Pancreas (tissue), 10 donors: ENCODE measurements around the gene SORCS2. TPM values are rescaled to one million over a fixed set of nuclear protein-coding genes. Genes with fewer than 3 reads are reported as not detected.

ENCODE experiments used
- ATAC-seq, 4 donors: fragments of 200-7000 bp; cut with Tn5 transposase; one replicate each; pipeline versions ENCODE4 v1.8.0 to v1.9.1; 2020; ENCODE audit warnings: mild to moderate bottlenecking in 4 of 4, moderate library complexity in 4 of 4
- DNase-seq, 6 donors: peaks; one replicate each; pipeline ENCODE4 v3.0.0-alpha.2; 2020
- FAIRE-seq: peaks from 2 replicates; lab custom pipeline; 2012; peaks lifted over from hg19 to GRCh38; lab: Jason Lieb, UNC
- H3K27ac ChIP-seq, 4 donors: fragments of 200-600 bp; sonication (generic); 1 replicate in 3 of 4; 2 replicates in 1 of 4; pipeline versions ENCODE4 v1.5.0 to v1.8.0; 2020
- H3K27me3 ChIP-seq, 4 donors: fragments of 200-600 bp; one replicate each; pipeline ENCODE4 v1.8.0; 2021
- H3K36me3 ChIP-seq, 3 donors: fragments of 200-600 bp; sonication (generic) in 1 of 3; one replicate each; pipeline versions ENCODE4 v1.5.0 to v1.8.0; 2020 to 2021
- H3K4me1 ChIP-seq, 3 donors: fragments of 200-600 bp; one replicate each; pipeline ENCODE4 v1.8.0; 2021
- H3K4me3 ChIP-seq, 4 donors: fragments of 200-600 bp; sonication (generic) in 2 of 4; one replicate each; pipeline versions ENCODE4 v1.5.0 to v1.8.0; 2020 to 2021
- H3K9me3 ChIP-seq, 4 donors: fragments of 200-600 bp; one replicate each; pipeline ENCODE4 v1.8.0; 2021
- CTCF ChIP-seq, 4 donors: fragments of 200-600 bp; sonication (generic) in 3 of 4; IDR thresholded peaks; one replicate each; pipeline versions ENCODE4 v1.5.0 to v1.8.0; 2021; ENCODE audit warnings: antibody characterized with exemption in 4 of 4
- WGBS, 2 donors: extraction: QIAGEN DNeasy Blood & Tissue Kit; methylation state at CpG; one replicate each; pipeline ENCODE4 v1.1.7; 2013; 5-methylcytosine and 5-hydroxymethylcytosine counted together
- intact Hi-C, 3 donors: fragments of 100-400 bp; cut with DNase I; formaldehyde crosslinking; loops; one replicate each; pipeline versions ENCODE4 v1.11.1 to v1.14.2; 2022
- polyA plus RNA-seq, 2 donors: library from polyadenylated mRNA; stranded (reverse); fragments of 200-250 nt; gene quantifications; one replicate each; pipeline ENCODE4 v1.2.3, GENCODE V29; 2013
- total RNA-seq, 6 donors: library from RNA; stranded (reverse); fragmentation: NEBNext Ultra II Directional in 4 of 6; extraction: Animal tissue kit (Norgen Biotek cat#: 25700) in 4 of 6; gene quantifications; one replicate each; pipeline versions ENCODE4 v1.2.1 to v1.2.4, GENCODE V29; 2021 to 2023
- donor health status: healthy with polysubstance abuse.
- donor health status: DM: no; HTN: no; CAD: no; lungs with moderate emphysema.
- donor health status: DM: no; HTN: no; CAD: no.
- donor health status: control.
- donor health status: control.
- donor health status: Bipolar disorder and iron deficiency.
- donor health status: DM: yes; HTN: yes; CAD: no.
- donor health status: DM: no; HTN: no; CAD: no.
- donor health status: DM: no; HTN: no; CAD: no.
- donor health status: DM: yes; HTN: yes; CAD: no.

SORCS2 gene
- total and polyA plus RNA-seq, 8 donors = 0.14 to 1.7 (median 0.42) TPM

- Histone ChIP-seq H3K9me3 (no peaks in the 10 kb centered on the region), H3K36me3 (no peaks in the 10 kb centered on the region), H3K27me3 (peaks cover 0 to 6% (median 3%) of the 10 kb centered on the region in 4 donors), H3K4me3 (no peak overlapping the region), H3K4me1 (no peaks in the 10 kb centered on the region), H3K27ac (no peak overlapping the region)
- intact Hi-C loops = loop anchor here in 1 of 3 donors (10.0 kb wide), 1 partner anchor 520 kb away; the partner anchor contains the start of gene SORCS2
- no peak for TF ChIP-seq CTCF (IDR thresholded peaks at IDR 0.05)
- DNase-seq = no peak
- no peak for ATAC-seq
- no peak for FAIRE-seq
- WGBS, 2 donors = 90 to 92% methylated on average over 1 of the region's 1 CpG
Observed at GRCh38 chr4:7714738-7715137, 522.4 kb downstream of the SORCS2 start.

DNA sequence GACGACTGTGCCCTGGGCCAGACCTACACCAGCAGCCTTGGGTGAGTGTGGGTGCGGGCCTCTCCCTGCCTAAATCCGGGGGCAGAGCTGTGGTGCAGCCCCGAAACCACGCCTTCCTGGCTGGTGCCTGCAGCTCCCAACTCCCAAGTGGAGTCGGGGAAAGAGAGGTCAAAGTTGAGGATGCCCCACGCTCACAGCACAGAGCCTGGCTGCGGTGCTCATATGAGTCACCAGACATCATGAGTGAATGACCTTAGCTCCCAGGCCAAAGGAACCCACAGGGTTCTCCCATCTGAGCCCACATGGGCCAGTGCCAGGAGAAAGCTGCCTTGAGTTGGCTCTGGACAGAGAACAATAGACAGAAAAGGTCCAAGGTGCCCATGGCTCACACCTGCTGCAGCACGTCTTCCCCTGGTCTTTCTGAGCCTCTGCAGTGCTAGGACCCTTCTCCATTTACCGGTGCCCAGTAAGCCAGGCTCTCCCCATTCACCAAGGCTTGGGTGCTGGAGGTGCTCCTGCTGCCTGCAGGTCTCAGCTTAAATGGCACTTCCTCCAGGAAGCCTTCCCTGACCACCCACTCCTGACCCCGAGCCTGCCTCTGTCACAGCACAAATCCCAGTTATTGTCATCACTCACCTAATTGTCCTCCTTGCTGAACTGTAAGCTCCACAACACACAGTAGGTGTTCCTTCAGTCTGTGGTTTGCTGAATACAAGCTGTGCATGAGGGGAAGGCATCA, 523.1 kb downstream of the SORCS2 start:
- intact Hi-C loops = loop anchor here in 1 of 3 donors (10.0 kb wide), 1 partner anchor 521 kb away; the partner anchor contains the start of gene SORCS2
- Histone ChIP-seq H3K9me3 (no peaks in the 10 kb centered on the region), H3K4me1 (no peaks in the 10 kb centered on the region), H3K4me3 (no peak overlapping the region), H3K36me3 (no peaks in the 10 kb centered on the region), H3K27ac (no peak overlapping the region), H3K27me3 (peaks cover 0 to 6% (median 3%) of the 10 kb centered on the region in 4 donors)
- TF ChIP-seq CTCF (IDR thresholded peaks at IDR 0.05) = no peak
- 72 to 87% methylated on average over 11 of the region's 11 CpGs for WGBS, 2 donors
- no peak for FAIRE-seq
- no peak for DNase-seq
- no peak for ATAC-seq

DNA sequence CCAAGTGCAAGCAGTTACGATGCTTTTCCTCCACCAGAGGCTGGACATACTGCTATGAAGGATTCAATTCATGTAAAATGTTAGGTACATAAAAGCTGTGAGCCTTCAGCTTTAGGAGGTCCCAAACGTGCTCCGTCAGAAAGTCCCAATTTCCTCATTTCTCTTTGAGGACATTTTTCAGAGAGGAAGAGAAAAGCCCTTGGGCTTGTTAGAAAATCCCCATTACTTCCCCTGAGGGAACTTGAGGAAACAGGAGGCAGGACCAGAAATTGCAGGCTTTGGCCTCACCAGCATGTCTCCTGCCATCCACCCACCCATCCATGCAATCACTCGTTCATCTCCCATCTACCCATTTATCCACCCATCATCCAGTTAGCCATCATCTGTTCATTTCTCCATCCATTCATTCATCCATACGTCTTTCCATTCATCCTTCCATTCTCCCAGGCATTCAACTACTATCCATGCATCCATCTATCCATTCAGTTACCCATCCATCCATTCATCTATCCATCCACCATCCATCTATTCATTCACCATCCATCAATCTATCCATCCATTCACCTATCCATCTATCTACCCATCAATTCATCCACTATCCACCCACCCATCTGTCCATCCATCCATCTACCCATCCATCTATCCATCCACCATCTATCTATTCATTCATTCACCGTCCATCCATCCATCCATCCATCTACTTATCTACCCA, 523.8 kb downstream of the SORCS2 start:
- peaks cover 0 to 6% (median 3%) of the 10 kb centered on the region in 4 donors for H3K27me3 ChIP-seq
- H3K4me3 ChIP-seq = no peak overlapping the region
- no peaks in the 10 kb centered on the region for H3K36me3 ChIP-seq
- 57 to 59% methylated on average over 6 of the region's 6 CpGs for WGBS, 2 donors
- ATAC-seq (no peak), FAIRE-seq (no peak), DNase-seq (no peak)
- H3K9me3 ChIP-seq = no peaks in the 10 kb centered on the region
- intact Hi-C loops = loop anchor here in 1 of 3 donors (10.0 kb wide), 1 partner anchor 521 kb away; the partner anchor contains the start of gene SORCS2
- no peak for TF ChIP-seq CTCF (IDR thresholded peaks at IDR 0.05)
- H3K27ac ChIP-seq = no peak overlapping the region
- no peaks in the 10 kb centered on the region for H3K4me1 ChIP-seq

DNA sequence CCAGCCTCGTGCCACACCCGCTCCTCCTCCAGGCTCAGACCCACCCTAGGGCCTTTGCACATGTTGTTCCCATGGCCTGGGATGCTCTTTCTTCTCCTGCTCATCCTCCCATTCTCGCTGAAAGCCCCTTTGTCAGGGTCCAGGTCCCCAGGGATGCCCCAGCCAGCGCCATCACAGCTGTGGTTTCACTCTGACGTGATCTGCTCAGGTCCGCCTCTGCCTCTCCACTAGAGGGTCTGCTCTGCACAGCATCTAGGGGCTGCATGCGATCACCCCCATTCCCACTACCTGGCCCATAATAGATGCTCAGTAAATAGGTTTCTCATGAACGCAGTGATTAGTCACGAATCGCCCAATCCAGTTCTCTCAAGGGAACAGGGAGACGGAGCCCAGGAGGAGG, 524.8 kb downstream of the SORCS2 start:
- no peak for TF ChIP-seq CTCF (IDR thresholded peaks at IDR 0.05)
- H3K9me3 ChIP-seq = no peaks in the 10 kb centered on the region
- no peak overlapping the region for H3K27ac ChIP-seq
- WGBS, 2 donors = 71 to 77% methylated on average over 11 of the region's 11 CpGs
- no peaks in the 10 kb centered on the region for H3K36me3 ChIP-seq
- H3K27me3 ChIP-seq = peaks cover 0 to 6% (median 3%) of the 10 kb centered on the region in 4 donors
- FAIRE-seq (no peak), DNase-seq (no peak), ATAC-seq (no peak)
- H3K4me1 ChIP-seq = no peaks in the 10 kb centered on the region
- intact Hi-C loops = loop anchor here in 1 of 3 donors (10.0 kb wide), 1 partner anchor 522 kb away; the partner anchor contains the start of gene SORCS2
- no peak overlapping the region for H3K4me3 ChIP-seq
